ENCODE measurements around the gene AKNAD1.

DNA sequence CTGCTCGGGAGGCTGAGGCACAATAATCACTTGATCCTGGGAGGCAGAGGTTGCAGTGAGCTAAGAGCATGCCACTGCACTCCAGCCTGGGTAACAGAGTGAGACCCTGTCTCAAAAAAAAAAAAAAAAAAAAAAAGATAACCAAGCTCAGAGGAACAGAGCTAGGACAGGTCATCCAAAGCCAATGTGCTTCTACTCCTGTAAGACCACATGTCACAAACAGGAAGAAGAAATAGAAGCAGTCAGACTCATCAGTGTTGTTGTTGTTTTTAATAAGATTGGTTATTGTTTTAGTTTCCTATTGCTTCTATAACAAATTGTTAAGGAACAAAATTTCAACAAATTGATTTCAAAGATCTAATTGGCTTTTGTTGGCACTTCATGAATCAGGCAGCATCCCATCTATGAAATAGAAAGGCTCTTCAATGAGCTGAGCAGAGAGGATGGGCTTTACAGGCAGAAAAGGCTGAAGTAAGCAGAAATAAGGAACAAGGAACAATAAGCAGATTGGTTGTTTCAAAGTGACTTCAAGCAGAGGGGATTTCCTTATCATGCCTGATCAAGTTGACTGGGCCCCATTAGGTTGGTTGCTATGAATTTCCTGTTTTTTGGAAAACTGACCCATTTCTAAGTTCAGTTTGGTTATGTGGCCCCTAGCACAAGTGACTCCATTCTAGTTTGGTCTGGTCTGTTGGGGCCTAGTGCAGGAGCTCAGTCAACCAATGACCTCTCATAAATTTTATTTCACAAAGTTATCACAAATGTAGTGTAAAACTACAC is 6.0 kb upstream of the AKNAD1 start:
- no peak for TF ChIP-seq REST (IDR thresholded peaks at IDR 0.05; ENCODE audit: borderline replicate concordance)
- TF ChIP-seq CTCF (IDR thresholded peaks at IDR 0.05; ENCODE audit: poor library complexity, severe bottlenecking) = no peak
- no peak for TF ChIP-seq POLR2AphosphoS5 (IDR thresholded peaks at IDR 0.05)
- no peak for TF ChIP-seq EZH2 (IDR thresholded peaks at IDR 0.05; ENCODE audit: borderline replicate concordance, insufficient read depth, low read length, poor library complexity, severe bottlenecking)
